Astrocyte (in vitro differentiated cells and primary cell): ENCODE results near the gene HEATR5A. TPM values are rescaled to one million over a fixed set of nuclear protein-coding genes. Genes with fewer than 3 reads are reported as not detected.

Source experiments
- DNase-seq: peaks from one replicate; pipeline ENCODE4 v3.0.0-alpha.2; 2010; ENCODE audit warnings: low read depth
- FAIRE-seq: peaks from 2 replicates; lab custom pipeline; 2011; peaks lifted over from hg19 to GRCh38; lab: Jason Lieb, UNC
- H2AFZ ChIP-seq: 2 replicates; pipeline ENCODE4 v1.6.0; 2012; ENCODE audit warnings: low read depth, low read length, inconsistent platforms
- H3K27ac ChIP-seq: 2 replicates; pipeline ENCODE4 v1.5.1; 2011; ENCODE audit warnings: low read depth, low read length, inconsistent platforms
- H3K27me3 ChIP-seq: 2 replicates; pipeline ENCODE4 v1.6.0; 2011; ENCODE audit warnings: low read length, inconsistent platforms; ENCODE audit not compliant: insufficient read depth
- H3K36me3 ChIP-seq: 2 replicates; pipeline ENCODE4 v1.5.1; 2011; ENCODE audit warnings: low read length, inconsistent platforms; ENCODE audit not compliant: insufficient read depth
- H3K4me1 ChIP-seq: 2 replicates; pipeline ENCODE4 v1.5.1; 2011; ENCODE audit warnings: low read length, inconsistent platforms; ENCODE audit not compliant: insufficient read depth
- H3K4me2 ChIP-seq: 2 replicates; pipeline ENCODE4 v1.6.0; 2012; ENCODE audit warnings: low read length, inconsistent platforms
- H3K4me3 ChIP-seq: 2 replicates; pipeline ENCODE4 v1.5.1; 2011; ENCODE audit warnings: low read depth, mild to moderate bottlenecking, low read length, inconsistent platforms; ENCODE audit not compliant: insufficient read depth
- H3K79me2 ChIP-seq: 2 replicates; pipeline ENCODE4 v1.6.0; 2012; ENCODE audit warnings: mild to moderate bottlenecking, low read length, inconsistent platforms; ENCODE audit not compliant: insufficient read depth
- H3K9ac ChIP-seq: 2 replicates; pipeline ENCODE4 v1.6.0; 2012; ENCODE audit warnings: mild to moderate bottlenecking, low read length, inconsistent platforms
- H3K9me3 ChIP-seq: 2 replicates; pipeline ENCODE4 v1.5.1; 2012; ENCODE audit warnings: low read depth, mild to moderate bottlenecking, low read length, inconsistent platforms; ENCODE audit not compliant: insufficient read depth
- H4K20me1 ChIP-seq: 2 replicates; pipeline ENCODE4 v1.6.0; 2012; ENCODE audit warnings: low read length, inconsistent platforms; ENCODE audit not compliant: insufficient read depth
- H3K27ac Mint-ChIP-seq: one replicate; pipeline ENCODE4 v1.8.0; 2021; ENCODE audit warnings: mild to moderate bottlenecking, mixed read lengths; ENCODE audit not compliant: unreplicated experiment
- H3K27me3 Mint-ChIP-seq: one replicate; pipeline ENCODE4 v1.8.0; 2021; ENCODE audit warnings: low read depth, mixed read lengths; ENCODE audit not compliant: unreplicated experiment
- H3K36me3 Mint-ChIP-seq: one replicate; pipeline ENCODE4 v1.8.0; 2021; ENCODE audit warnings: low read depth, mixed read lengths; ENCODE audit not compliant: unreplicated experiment
- H3K4me1 Mint-ChIP-seq: one replicate; pipeline ENCODE4 v1.8.0; 2021; ENCODE audit warnings: low read depth, mixed read lengths; ENCODE audit not compliant: unreplicated experiment
- H3K4me3 Mint-ChIP-seq: one replicate; pipeline ENCODE4 v1.8.0; 2021; ENCODE audit warnings: mild to moderate bottlenecking, moderate library complexity, mixed read lengths; ENCODE audit not compliant: unreplicated experiment
- H3K9me3 Mint-ChIP-seq: one replicate; pipeline ENCODE4 v1.8.0; 2021; ENCODE audit warnings: mild to moderate bottlenecking, mixed read lengths; ENCODE audit not compliant: unreplicated experiment
- CTCF ChIP-seq: IDR thresholded peaks from 2 replicates; pipeline ENCODE4 v1.5.1; 2011; ENCODE audit warnings: low read depth, mild to moderate bottlenecking, inconsistent platforms, low read length, moderate library complexity; ENCODE audit not compliant: insufficient read depth
- EZH2 ChIP-seq: IDR thresholded peaks from 2 replicates; pipeline ENCODE4 v1.6.1; 2012; ENCODE audit warnings: mild to moderate bottlenecking, low read length, inconsistent platforms; ENCODE audit not compliant: insufficient read depth
- total RNA-seq: library from RNA; stranded (reverse); gene quantifications from 2 replicates; pipeline ENCODE4 v1.2.1, GENCODE V29; 2021

The HEATR5A gene
- total RNA-seq, 1 donor from 2014 or later, result 50.7 TPM

GRCh38 chr14:31405599-31406232 lies 14.6 kb downstream of the HEATR5A start:
- H2AFZ ChIP-seq, result no peak overlapping the region
- no peak overlapping the region for H3K4me2 ChIP-seq
- H3K4me1 ChIP-seq, result no peaks in the 10 kb centered on the region
- no peak overlapping the region for H3K27ac Mint-ChIP-seq
- FAIRE-seq (no peak), DNase-seq (no peak)
- H3K36me3 ChIP-seq, result peaks cover 6% of the 10 kb centered on the region
- H3K4me1 Mint-ChIP-seq, result no peaks in the 10 kb centered on the region
- H3K9me3 Mint-ChIP-seq, result no peaks in the 10 kb centered on the region
- no peak overlapping the region for H3K4me3 Mint-ChIP-seq
- no peaks in the 10 kb centered on the region for H3K9me3 ChIP-seq
- TF ChIP-seq EZH2 (no peak), CTCF (no peak)
- no peak overlapping the region for H3K4me3 ChIP-seq
- no peaks in the 10 kb centered on the region for H3K27me3 ChIP-seq
- H3K9ac ChIP-seq, result no peak overlapping the region
- peaks cover 6% of the 10 kb centered on the region for H3K36me3 Mint-ChIP-seq
- no peak overlapping the region for H3K27ac ChIP-seq
- H4K20me1 ChIP-seq, result peaks cover 35% of the 10 kb centered on the region
- no peaks in the 10 kb centered on the region for H3K27me3 Mint-ChIP-seq
- peaks cover 47% of the 10 kb centered on the region for H3K79me2 ChIP-seq

- no peaks in the 10 kb centered on the region for H3K9me3 ChIP-seq
- no peaks in the 10 kb centered on the region for H3K27me3 ChIP-seq
- Mint-ChIP-seq H3K27ac (no peak overlapping the region), H3K36me3 (peaks cover 6% of the 10 kb centered on the region), H3K4me3 (no peak overlapping the region), H3K4me1 (no peaks in the 10 kb centered on the region), H3K9me3 (no peaks in the 10 kb centered on the region), H3K27me3 (no peaks in the 10 kb centered on the region)
- no peak overlapping the region for H3K27ac ChIP-seq
- FAIRE-seq (no peak), DNase-seq (no peak)
- no peak overlapping the region for H2AFZ ChIP-seq
- H3K4me3 ChIP-seq, result no peak overlapping the region
- peaks cover 42% of the 10 kb centered on the region for H3K79me2 ChIP-seq
- H3K36me3 ChIP-seq, result peaks cover 8% of the 10 kb centered on the region
- TF ChIP-seq EZH2 (no peak), CTCF (no peak)
- H3K9ac ChIP-seq, result no peak overlapping the region
- H3K4me2 ChIP-seq, result no peak overlapping the region
- no peaks in the 10 kb centered on the region for H3K4me1 ChIP-seq
- H4K20me1 ChIP-seq, result peaks cover 35% of the 10 kb centered on the region
Observed at GRCh38 chr14:31405106-31405505, 15.2 kb downstream of the HEATR5A start.

- H3K9me3 Mint-ChIP-seq, result no peaks in the 10 kb centered on the region
- Histone ChIP-seq H3K4me1 (no peaks in the 10 kb centered on the region), H3K4me3 (no peak overlapping the region), H3K9ac (no peak overlapping the region), H3K27me3 (no peaks in the 10 kb centered on the region), H3K4me2 (no peak overlapping the region), H2AFZ (no peak overlapping the region), H3K79me2 (peaks cover 34% of the 10 kb centered on the region), H4K20me1 (peaks cover 35% of the 10 kb centered on the region), H3K36me3 (peaks cover 16% of the 10 kb centered on the region), H3K27ac (no peak overlapping the region), H3K9me3 (no peaks in the 10 kb centered on the region)
- H3K36me3 Mint-ChIP-seq, result peaks cover 4% of the 10 kb centered on the region
- no peak for FAIRE-seq
- no peaks in the 10 kb centered on the region for H3K27me3 Mint-ChIP-seq
- no peak overlapping the region for H3K4me3 Mint-ChIP-seq
- no peaks in the 10 kb centered on the region for H3K4me1 Mint-ChIP-seq
- no peak for TF ChIP-seq EZH2
- no peak overlapping the region for H3K27ac Mint-ChIP-seq
- no peak for DNase-seq
Observed at GRCh38 chr14:31403707-31404106, 16.6 kb downstream of the HEATR5A start.
